Neural crest cell (in vitro differentiated cells): ENCODE measurements around the gene COL18A1. TPM values are rescaled to one million over a fixed set of nuclear protein-coding genes. Genes with fewer than 3 reads are reported as not detected.

ENCODE experiments used
- DNase-seq: peaks from one replicate; pipeline ENCODE4 v3.0.0; 2021; ENCODE audit warnings: low read depth, mixed read lengths, low spot score
- H3K27ac Mint-ChIP-seq: one replicate; pipeline ENCODE4 v1.8.0; 2021; ENCODE audit warnings: mild to moderate bottlenecking, mixed read lengths; ENCODE audit not compliant: unreplicated experiment
- H3K27me3 Mint-ChIP-seq: 2 replicates; pipeline ENCODE4 v1.8.0; 2021; ENCODE audit warnings: low read depth, mild to moderate bottlenecking, mixed read lengths
- H3K36me3 Mint-ChIP-seq: 2 replicates; pipeline ENCODE4 v1.8.0; 2021; ENCODE audit warnings: low read depth, mild to moderate bottlenecking, mixed read lengths
- H3K4me1 Mint-ChIP-seq: 2 replicates; pipeline ENCODE4 v1.8.0; 2021; ENCODE audit warnings: mixed read lengths
- H3K4me3 Mint-ChIP-seq: one replicate; pipeline ENCODE4 v1.8.0; 2021; ENCODE audit warnings: mild to moderate bottlenecking, mixed read lengths
- H3K9me3 Mint-ChIP-seq: 2 replicates; pipeline ENCODE4 v1.8.0; 2021; ENCODE audit warnings: mixed read lengths
- total RNA-seq: library from RNA; stranded (reverse); gene quantifications from 2 replicates; pipeline ENCODE4 v1.2.1, GENCODE V29; 2021
- TF ChIP-seq, protein P1 (sequence below): fragments of 200-600 bp; sonication (generic); conservative IDR thresholded peaks from 2 replicates; pipeline ENCODE4 v1.5.0; 2021; ENCODE audit warnings: antibody characterized with exemption, mild to moderate bottlenecking

COL18A1 gene
- total RNA-seq, 1 donor from 2014 or later, result 19.2 TPM

DNA sequence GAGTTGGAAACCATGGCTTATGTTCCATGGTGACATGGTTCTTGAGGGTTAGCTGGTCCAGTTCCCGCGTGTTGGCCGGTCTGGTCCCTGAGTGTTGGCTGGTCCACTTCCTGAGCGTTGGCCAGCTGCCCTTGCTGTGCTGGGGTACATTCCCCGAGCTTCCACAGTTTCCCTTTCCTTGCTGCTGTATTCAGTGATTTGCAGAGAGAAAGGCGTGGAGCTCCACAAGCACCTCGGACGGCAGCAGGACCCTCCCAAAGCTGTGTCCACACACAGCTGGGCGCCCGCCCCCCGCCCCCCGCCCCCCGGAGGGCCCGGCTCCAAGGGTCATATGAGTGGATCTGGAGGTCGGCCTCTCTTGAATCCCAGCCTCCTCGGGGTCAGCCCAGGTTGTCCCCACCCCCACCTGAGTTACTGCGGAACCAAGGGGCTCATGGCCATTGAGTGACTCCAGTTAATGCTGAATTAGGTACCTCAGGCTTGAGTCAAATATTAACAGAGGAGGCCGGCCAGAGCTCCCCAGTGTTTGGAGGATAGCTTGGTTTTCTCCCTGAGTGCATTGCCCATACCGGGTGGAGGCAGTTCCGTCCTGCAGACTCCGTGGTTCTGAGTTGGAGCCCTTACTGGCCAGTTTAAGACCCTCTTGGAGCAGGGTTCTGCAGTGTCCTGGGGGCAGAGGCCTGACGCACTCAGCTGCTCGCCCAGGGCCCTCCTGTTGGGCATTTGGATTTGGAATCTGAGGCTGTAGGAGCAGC is 18.4 kb downstream of the COL18A1 start:
- Mint-ChIP-seq H3K4me3 (no peak overlapping the region), H3K4me1 (peaks cover 19% of the 10 kb centered on the region), H3K9me3 (no peaks in the 10 kb centered on the region), H3K27ac (no peak overlapping the region), H3K36me3 (no peaks in the 10 kb centered on the region), H3K27me3 (peaks cover 8% of the 10 kb centered on the region)
- TF ChIP-seq, protein P1, sequence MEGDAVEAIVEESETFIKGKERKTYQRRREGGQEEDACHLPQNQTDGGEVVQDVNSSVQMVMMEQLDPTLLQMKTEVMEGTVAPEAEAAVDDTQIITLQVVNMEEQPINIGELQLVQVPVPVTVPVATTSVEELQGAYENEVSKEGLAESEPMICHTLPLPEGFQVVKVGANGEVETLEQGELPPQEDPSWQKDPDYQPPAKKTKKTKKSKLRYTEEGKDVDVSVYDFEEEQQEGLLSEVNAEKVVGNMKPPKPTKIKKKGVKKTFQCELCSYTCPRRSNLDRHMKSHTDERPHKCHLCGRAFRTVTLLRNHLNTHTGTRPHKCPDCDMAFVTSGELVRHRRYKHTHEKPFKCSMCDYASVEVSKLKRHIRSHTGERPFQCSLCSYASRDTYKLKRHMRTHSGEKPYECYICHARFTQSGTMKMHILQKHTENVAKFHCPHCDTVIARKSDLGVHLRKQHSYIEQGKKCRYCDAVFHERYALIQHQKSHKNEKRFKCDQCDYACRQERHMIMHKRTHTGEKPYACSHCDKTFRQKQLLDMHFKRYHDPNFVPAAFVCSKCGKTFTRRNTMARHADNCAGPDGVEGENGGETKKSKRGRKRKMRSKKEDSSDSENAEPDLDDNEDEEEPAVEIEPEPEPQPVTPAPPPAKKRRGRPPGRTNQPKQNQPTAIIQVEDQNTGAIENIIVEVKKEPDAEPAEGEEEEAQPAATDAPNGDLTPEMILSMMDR, result no peak
- no peak for DNase-seq

DNA sequence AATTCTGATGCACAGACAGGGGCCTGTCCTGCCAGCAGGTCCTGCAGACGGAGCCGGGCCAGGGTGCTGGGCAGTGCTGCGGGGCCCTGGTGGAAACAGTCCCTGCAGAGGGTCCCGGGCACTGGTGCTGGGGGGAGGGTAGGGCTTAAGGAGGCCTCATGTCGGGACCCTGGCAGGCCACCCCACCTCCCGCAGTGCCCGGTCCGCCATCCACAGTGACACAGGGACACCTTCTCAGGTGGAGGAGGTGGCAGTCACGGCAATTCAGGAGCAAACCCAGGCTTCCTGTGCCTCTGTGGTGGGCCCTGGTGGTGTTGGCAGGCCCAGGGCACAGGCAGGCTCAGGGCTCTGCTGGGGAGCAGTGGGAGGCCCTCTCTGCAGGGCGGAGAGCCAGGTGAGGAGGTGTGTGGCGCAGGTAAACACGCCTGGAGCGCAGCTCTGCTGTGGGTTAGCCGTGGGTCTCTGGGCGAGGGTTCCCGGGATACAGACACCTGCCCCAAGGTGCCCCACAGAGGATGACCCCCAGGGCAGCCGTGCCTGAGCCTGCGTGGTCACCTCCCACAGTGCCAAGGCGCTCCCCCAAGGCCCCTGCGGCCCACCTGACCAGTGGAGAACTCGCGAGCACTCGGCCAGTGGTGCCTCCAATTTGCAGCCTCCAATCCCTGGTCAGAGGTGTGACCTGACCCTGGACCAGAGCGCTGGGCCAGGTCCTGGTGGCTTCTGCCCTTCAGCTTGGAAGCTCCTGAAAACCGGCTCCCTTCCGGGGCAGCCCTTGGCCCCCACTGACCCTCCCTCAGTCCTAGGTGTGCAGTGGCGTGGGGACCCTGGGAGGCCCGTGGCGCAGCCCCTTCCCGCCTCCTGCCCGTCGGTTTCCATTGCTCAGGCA is 19.2 kb downstream of the COL18A1 start:
- no peak overlapping the region for H3K4me3 Mint-ChIP-seq
- H3K9me3 Mint-ChIP-seq, result no peaks in the 10 kb centered on the region
- no peak overlapping the region for H3K27ac Mint-ChIP-seq
- no peak for DNase-seq
- H3K27me3 Mint-ChIP-seq, result peaks cover 4% of the 10 kb centered on the region
- no peaks in the 10 kb centered on the region for H3K36me3 Mint-ChIP-seq
- peaks cover 15% of the 10 kb centered on the region for H3K4me1 Mint-ChIP-seq
- TF ChIP-seq, protein P1, result no peak

DNA sequence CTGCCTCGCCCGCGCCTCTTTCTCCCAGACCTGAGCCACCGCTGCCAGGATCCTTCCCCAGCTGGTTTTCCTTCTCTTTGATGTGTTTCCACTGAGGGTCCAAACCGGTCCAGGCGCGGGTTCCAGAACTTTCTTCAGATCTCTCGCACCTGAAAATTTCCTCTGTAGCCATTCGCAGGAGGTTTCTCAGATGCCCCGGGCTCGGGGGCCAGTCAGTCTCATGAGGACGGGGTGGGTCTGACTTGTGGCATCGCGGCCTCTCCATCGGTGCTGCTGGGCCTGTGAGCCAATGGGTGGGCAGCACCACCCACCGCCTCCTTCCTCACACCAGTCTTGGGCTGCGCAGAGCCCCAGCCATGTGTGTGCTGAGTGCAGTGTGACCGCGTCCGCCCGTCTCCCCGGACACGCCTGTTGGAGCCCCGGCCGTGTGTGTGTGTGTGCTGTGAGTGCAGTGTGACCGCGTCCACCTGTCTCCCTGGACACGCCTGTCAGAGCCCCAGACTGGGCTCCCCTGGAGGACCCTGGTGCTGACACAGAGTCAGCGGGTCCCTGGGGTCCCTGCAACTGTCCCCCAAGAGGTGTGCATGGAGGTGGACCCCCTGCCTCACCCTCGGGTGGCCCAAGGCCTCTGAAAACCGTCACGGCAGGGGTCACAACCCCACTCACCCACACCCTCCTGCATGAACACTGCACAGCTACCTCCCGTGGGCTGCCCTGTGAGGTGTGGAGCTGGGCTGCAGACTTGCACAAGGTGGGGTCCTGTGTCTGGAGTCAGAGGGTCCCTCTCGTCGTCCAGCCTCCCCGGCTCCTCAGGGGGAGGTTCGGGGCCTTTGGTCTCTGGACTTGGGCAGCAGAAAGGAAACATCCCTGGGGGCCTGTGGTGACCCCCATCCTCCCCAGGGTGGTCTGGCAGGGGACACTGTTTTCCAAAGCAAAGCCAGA is 20.2 kb downstream of the COL18A1 start:
- H3K9me3 Mint-ChIP-seq, result no peaks in the 10 kb centered on the region
- H3K27ac Mint-ChIP-seq, result no peak overlapping the region

GRCh38 chr21:45427331-45428271 is 22.6 kb downstream of the COL18A1 start:
- Mint-ChIP-seq H3K36me3 (no peaks in the 10 kb centered on the region), H3K27me3 (peaks cover 2% of the 10 kb centered on the region), H3K4me1 (peaks cover 16% of the 10 kb centered on the region), H3K27ac (no peak overlapping the region), H3K4me3 (no peak overlapping the region), H3K9me3 (no peaks in the 10 kb centered on the region)
- TF ChIP-seq, protein P1, result no peak
- DNase-seq, result no peak

More for the DNA sequence above, 20.2 kb downstream of the COL18A1 start:
- TF ChIP-seq, protein P1, result no peak
- DNase-seq, result no peak
- Mint-ChIP-seq H3K4me3 (no peak overlapping the region), H3K36me3 (no peaks in the 10 kb centered on the region), H3K27me3 (peaks cover 6% of the 10 kb centered on the region), H3K4me1 (peaks cover 13% of the 10 kb centered on the region)
